Right ventricle myocardium superior (tissue), 1 donor: ENCODE results near the gene MFSD11. TPM values are rescaled to one million over a fixed set of nuclear protein-coding genes. Genes with fewer than 3 reads are reported as not detected.
"Not testable (repeated sequence)": the region's sequence is repeated elsewhere in the genome, so short reads cannot be mapped to it uniquely, and the experiment has no call there.

ENCODE experiments used
- ATAC-seq: fragments of 200-7000 bp; cut with Tn5 transposase; one replicate; pipeline ENCODE4 v1.9.1; 2020; ENCODE audit warnings: mild to moderate bottlenecking; ENCODE audit not compliant: poor library complexity
- DNase-seq: peaks from one replicate; pipeline ENCODE4 v3.0.0-alpha.2; 2020
- intact Hi-C: fragments of 100-400 bp; cut with DNase I; formaldehyde crosslinking; loops from one replicate; pipeline ENCODE4 v1.11.2; 2022
- total RNA-seq: library from RNA; stranded (reverse); fragmentation: NEBNext Ultra II Directional; extraction: Animal tissue kit (Norgen Biotek cat#: 25700); gene quantifications from one replicate; pipeline ENCODE4 v1.2.1, GENCODE V29; 2021
- donor health status: DM: no; HTN: yes; CAD: no; lungs with severe emphysema.

The MFSD11 gene
- total RNA-seq, 1 donor from 2014 or later, result 23.3 TPM

- intact Hi-C loops, result no loop called here
- DNase-seq (no peak), ATAC-seq (no peak)
These were observed 31.1 kb upstream of the MFSD11 start for GRCh38 chr17:76706817-76707216.

GRCh38 chr17:76707985-76708807 is 29.7 kb upstream of the MFSD11 start:
- DNase-seq (peak; percentile 55), ATAC-seq (peak; percentile 8)
- intact Hi-C loops, result no loop called here

GRCh38 chr17:76709077-76709950 is 28.6 kb upstream of the MFSD11 start:
- intact Hi-C loops, result no loop called here
- DNase-seq (peak; percentile 93), ATAC-seq (peak; percentile 77)

GRCh38 chr17:76709951-76710862 is 27.7 kb upstream of the MFSD11 start:
- DNase-seq (peak; percentile 50), ATAC-seq (peak; percentile 31)
- intact Hi-C loops, result not testable (repeated sequence)

GRCh38 chr17:76710863-76711611 is 26.9 kb upstream of the MFSD11 start, which contains the start of gene MXRA7:
Gene MXRA7, minus strand, starts transcription at chr17:76710965. Its CDS starts 19 bp downstream, at chr17:76710946.
- DNase-seq (peak; percentile 83), ATAC-seq (peak; percentile 61)
- intact Hi-C loops, result no loop called here

GRCh38 chr17:76712321-76712720 is 25.6 kb upstream of the MFSD11 start:
- intact Hi-C loops, ATAC-seq: not testable (repeated sequence)
- DNase-seq, result peak; percentile 29

GRCh38 chr17:76713765-76714164 is 24.2 kb upstream of the MFSD11 start:
- intact Hi-C loops, result no loop called here
- ATAC-seq (no peak), DNase-seq (peak; percentile 36)

- ATAC-seq (no peak), DNase-seq (peak; percentile 39)
- intact Hi-C loops, result no loop called here
These were observed 23.6 kb upstream of the MFSD11 start for GRCh38 chr17:76714336-76714735.

- intact Hi-C loops, result loop anchor here (5.0 kb wide), 1 partner anchor 33 kb away; no protein-coding TSS in a partner anchor
- ATAC-seq, result peak; percentile 16
- peak; percentile 83 for DNase-seq
These were observed 23.0 kb upstream of the MFSD11 start for GRCh38 chr17:76714822-76715495.

GRCh38 chr17:76715496-76715830 is 22.5 kb upstream of the MFSD11 start:
- peak; percentile 40 for DNase-seq
- intact Hi-C loops, result loop anchor here (5.0 kb wide), 1 partner anchor 33 kb away; no protein-coding TSS in a partner anchor
- no peak for ATAC-seq

GRCh38 chr17:76716146-76716838 is 21.6 kb upstream of the MFSD11 start:
- DNase-seq, result peak; percentile 59
- ATAC-seq, result peak; percentile 67
- intact Hi-C loops, result loop anchor here (5.0 kb wide), 1 partner anchor 34 kb away; no protein-coding TSS in a partner anchor

GRCh38 chr17:76716839-76717215 is 21.1 kb upstream of the MFSD11 start:
- intact Hi-C loops, result loop anchor here (5.0 kb wide), 1 partner anchor 35 kb away; no protein-coding TSS in a partner anchor
- ATAC-seq (no peak), DNase-seq (peak; percentile 34)

GRCh38 chr17:76718516-76718915 is 19.4 kb upstream of the MFSD11 start:
- intact Hi-C loops, result loop anchor here (5.0 kb wide), 1 partner anchor 36 kb away; no protein-coding TSS in a partner anchor
- DNase-seq, result peak; percentile 36

GRCh38 chr17:76720211-76720610 is 17.7 kb upstream of the MFSD11 start:
- intact Hi-C loops, result no loop called here
- DNase-seq, result peak; percentile 40
- peak; percentile 24 for ATAC-seq

More at GRCh38 chr17:76718516-76718915, 19.4 kb upstream of the MFSD11 start:
- ATAC-seq, result no peak

- DNase-seq (peak; percentile 38), ATAC-seq (no peak)
- intact Hi-C loops, result no loop called here
These were observed 17.0 kb upstream of the MFSD11 start for GRCh38 chr17:76720941-76721340.

GRCh38 chr17:76721463-76721862 is 16.5 kb upstream of the MFSD11 start:
- no peak for DNase-seq
- intact Hi-C loops, result no loop called here
- no peak for ATAC-seq
